ENCODE measurements around the gene STAT6.

STAT6 gene

GRCh38 chr12:57128519-57129247 is 17.5 kb upstream of the STAT6 start (continued):
- peak; percentile 91 for TF ChIP-seq ZBTB10 (tag by site-specific recombination; IDR thresholded peaks at IDR 0.05)
- TF ChIP-seq GLIS2 (tag by site-specific recombination; IDR thresholded peaks at IDR 0.05): peak; percentile 38

- Histone ChIP-seq H3K4me3 (ENCODE audit: low read depth, low read length) (peak within 1 kb of the TSS; percentile 71), H3K9me3 (ENCODE audit: control insufficient read depth, insufficient read depth, low read depth, low read length) (no peaks in the 10 kb centered on the region), H3K4me1 (ENCODE audit: control insufficient read depth, insufficient read depth, low read length) (peaks cover 10% of the 10 kb centered on the region), H3K36me3 (ENCODE audit: control insufficient read depth in 2 of 2, insufficient read depth in 1 of 2, low read length in 2 of 2) (no peaks in the 10 kb centered on the region), H3K27ac (ENCODE audit: extremely low read depth, low read depth, low read length) (peak within 1 kb of the TSS; percentile 92)
- POLR2A ChIA-PET: interaction anchor here (0.6 to 2.6 kb wide), 37 partner anchors 9 to 819 kb away, joined by 3 to 27 read pairs (median 4); partner anchors contain the start of genes NAB2, NACA, NEMP1 and PTGES3
- CTCF ChIA-PET: interaction anchor here (0.5 to 8.9 kb wide), 9 partner anchors 9 to 112 kb away, joined by 3 to 259 read pairs (median 4); no protein-coding TSS in a partner anchor
- TF ChIP-seq ZNF223 (tag by site-specific recombination; IDR thresholded peaks at IDR 0.05): no peak
- TF ChIP-seq ZSCAN4 (tag by site-specific recombination; IDR thresholded peaks at IDR 0.05): no peak
- TF ChIP-seq EGR2 (tag by site-specific recombination; IDR thresholded peaks at IDR 0.05; ENCODE audit: low read depth): peak; percentile 48; the same call in 1 of the 2 replicates
- TF ChIP-seq ZNF76 (tag by site-specific recombination; IDR thresholded peaks at IDR 0.05; ENCODE audit: borderline replicate concordance, low read depth): no peak
- no peak for TF ChIP-seq RBAK (tag by site-specific recombination; IDR thresholded peaks at IDR 0.05)
- no peak for TF ChIP-seq ZNF426 (tag by site-specific recombination; IDR thresholded peaks at IDR 0.05)
- TF ChIP-seq PBX3 (CRISPR knock-in tag; IDR thresholded peaks at IDR 0.05): no peak
- TF ChIP-seq KLF17 (tag by site-specific recombination; IDR thresholded peaks at IDR 0.05): no peak; the same call in 1 of the 2 replicates
- TF ChIP-seq ZNF394 (tag by site-specific recombination; IDR thresholded peaks at IDR 0.05; ENCODE audit: borderline replicate concordance): 0 out of 2 replicates have a peak, but pooled peaks have one; percentile 16
- TF ChIP-seq ZNF335 (tag by site-specific recombination; conservative IDR thresholded peaks at IDR 0.05): peak; percentile 27; the same call in 1 of the 2 replicates
- no peak for TF ChIP-seq ZNF157 (tag by site-specific recombination; IDR thresholded peaks at IDR 0.05)
- TF ChIP-seq ZNF112 (tag by site-specific recombination; IDR thresholded peaks at IDR 0.05): no peak
- TF ChIP-seq ZNF449 (tag by site-specific recombination; IDR thresholded peaks at IDR 0.05): no peak
- TF ChIP-seq ZFP37 (tag by site-specific recombination; IDR thresholded peaks at IDR 0.05): no peak
- no peak for TF ChIP-seq ZBTB49 (tag by site-specific recombination; IDR thresholded peaks at IDR 0.05; ENCODE audit: low read depth)
- TF ChIP-seq ZFP41 (tag by site-specific recombination; IDR thresholded peaks at IDR 0.05; ENCODE audit: borderline replicate concordance): no peak
- TF ChIP-seq ZNF169 (tag by site-specific recombination; IDR thresholded peaks at IDR 0.05): no peak
- TF ChIP-seq ZNF747 (tag by site-specific recombination; IDR thresholded peaks at IDR 0.05): no peak
- no peak for TF ChIP-seq ZBTB17 (tag by site-specific recombination; IDR thresholded peaks at IDR 0.05)
- TF ChIP-seq ZNF175 (tag by site-specific recombination; IDR thresholded peaks at IDR 0.05): no peak
- no peak for TF ChIP-seq ZNF621 (tag by site-specific recombination; IDR thresholded peaks at IDR 0.05)
- no peak for TF ChIP-seq ZNF610 (tag by site-specific recombination; IDR thresholded peaks at IDR 0.05; ENCODE audit: borderline replicate concordance)
These were observed 16.8 kb upstream of the STAT6 start, which contains the start of gene LRP1 for GRCh38 chr12:57127726-57128518. Gene LRP1 (plus strand): TSS chr12:57128483. CDS start chr12:57128965, 482 bp downstream.
